Activated naive CD4-positive, alpha-beta T cell treated with anti-CD3 and anti-CD28 coated beads, Interleukin-2, amount 50 U/mL, for 24 hours (primary cell): Measurements from ENCODE around the gene GOLGA6L2.
"Not testable (repeated sequence)": the region's sequence is repeated elsewhere in the genome, so short reads cannot be mapped to it uniquely, and the experiment has no call there.

ENCODE experiments used
- H3K27ac Mint-ChIP-seq: one replicate; pipeline ENCODE4 v1.8.0; 2021; ENCODE audit warnings: mild to moderate bottlenecking, mixed read lengths
- H3K27me3 Mint-ChIP-seq: one replicate; pipeline ENCODE4 v1.8.0; 2021; ENCODE audit warnings: mixed read lengths
- H3K36me3 Mint-ChIP-seq: one replicate; pipeline ENCODE4 v1.8.0; 2021; ENCODE audit warnings: mixed read lengths
- H3K4me1 Mint-ChIP-seq: one replicate; pipeline ENCODE4 v1.8.0; 2021; ENCODE audit warnings: mixed read lengths
- H3K4me3 Mint-ChIP-seq: one replicate; pipeline ENCODE4 v1.8.0; 2021; ENCODE audit warnings: mild to moderate bottlenecking, mixed read lengths
- H3K9me3 Mint-ChIP-seq: one replicate; pipeline ENCODE4 v1.8.0; 2021; ENCODE audit warnings: mixed read lengths

Gene GOLGA6L2

DNA sequence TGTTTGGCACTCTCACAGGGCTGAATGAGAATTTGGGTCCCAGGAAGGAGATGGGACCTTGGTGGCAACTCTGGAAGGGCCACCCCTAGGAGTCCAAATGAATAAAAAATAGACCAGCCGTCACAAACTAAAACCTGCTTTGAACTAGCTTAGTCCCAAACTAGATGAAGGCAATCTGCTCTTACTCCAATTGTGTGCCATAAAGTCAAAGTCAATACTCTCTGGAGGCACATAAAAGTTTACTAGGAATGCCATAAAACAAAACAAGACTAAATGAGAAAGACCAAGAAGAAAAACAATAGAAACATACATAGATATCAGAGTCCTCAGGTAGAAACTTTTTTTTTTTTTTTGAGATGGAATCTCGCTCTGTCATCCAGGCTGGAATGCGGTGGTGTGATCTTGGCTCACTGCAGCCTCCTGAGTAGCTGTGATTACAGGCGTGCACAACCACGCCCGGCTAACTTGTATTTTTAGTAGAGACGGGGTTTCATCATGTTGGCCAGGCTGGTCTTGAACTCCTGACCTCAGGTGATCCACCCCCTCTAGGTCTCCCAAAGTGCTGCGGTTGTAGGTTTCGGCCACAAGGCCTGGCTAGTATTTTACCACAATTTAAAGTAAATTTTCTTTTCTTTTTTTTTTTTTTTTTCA, 8.1 kb downstream of the GOLGA6L2 start:
- Mint-ChIP-seq H3K27me3 (peaks cover 7% of the 10 kb centered on the region), H3K36me3 (no peaks in the 10 kb centered on the region), H3K4me1 (no peaks in the 10 kb centered on the region), H3K27ac (no peak overlapping the region), H3K4me3 (no peak overlapping the region), H3K9me3 (no peaks in the 10 kb centered on the region)

- Mint-ChIP-seq H3K4me3 (no peak overlapping the region), H3K9me3 (no peaks in the 10 kb centered on the region), H3K27me3 (peaks cover 6% of the 10 kb centered on the region), H3K4me1 (no peaks in the 10 kb centered on the region), H3K27ac (no peak overlapping the region), H3K36me3 (no peaks in the 10 kb centered on the region)
These were observed 9.4 kb downstream of the GOLGA6L2 start for GRCh38 chr15:23437673-23438072.

DNA sequence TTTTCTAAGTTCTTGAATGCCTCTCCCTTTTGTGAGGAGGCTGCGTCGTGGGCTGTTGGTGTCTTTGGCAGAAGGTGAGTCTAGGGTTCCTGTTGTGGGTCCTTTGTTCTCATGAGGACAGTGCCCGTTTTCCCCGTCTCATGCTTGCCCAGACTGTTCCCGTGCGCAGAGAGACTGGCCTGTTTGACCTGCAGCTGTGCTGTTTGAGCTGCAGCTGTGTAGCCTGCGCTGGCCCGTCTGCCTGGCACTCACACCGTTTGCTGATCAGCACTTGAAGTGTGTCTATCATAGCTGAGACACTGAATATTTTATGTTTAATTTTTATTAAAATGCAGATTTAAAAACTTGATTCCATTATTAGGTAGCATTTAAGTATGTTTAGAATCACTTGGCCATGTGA, 9.9 kb downstream of the GOLGA6L2 start:
- Mint-ChIP-seq H3K4me1 (no peaks in the 10 kb centered on the region), H3K36me3 (no peaks in the 10 kb centered on the region), H3K9me3 (no peaks in the 10 kb centered on the region), H3K27me3 (peaks cover 3% of the 10 kb centered on the region), H3K4me3 (no peak overlapping the region), H3K27ac (no peak overlapping the region)

- Mint-ChIP-seq H3K9me3 (no peaks in the 10 kb centered on the region), H3K36me3 (no peaks in the 10 kb centered on the region), H3K4me3 (no peak overlapping the region), H3K27me3 (peaks cover 3% of the 10 kb centered on the region), H3K27ac (no peak overlapping the region), H3K4me1 (no peaks in the 10 kb centered on the region)
These were observed 10.6 kb downstream of the GOLGA6L2 start for GRCh38 chr15:23436421-23436820.

DNA sequence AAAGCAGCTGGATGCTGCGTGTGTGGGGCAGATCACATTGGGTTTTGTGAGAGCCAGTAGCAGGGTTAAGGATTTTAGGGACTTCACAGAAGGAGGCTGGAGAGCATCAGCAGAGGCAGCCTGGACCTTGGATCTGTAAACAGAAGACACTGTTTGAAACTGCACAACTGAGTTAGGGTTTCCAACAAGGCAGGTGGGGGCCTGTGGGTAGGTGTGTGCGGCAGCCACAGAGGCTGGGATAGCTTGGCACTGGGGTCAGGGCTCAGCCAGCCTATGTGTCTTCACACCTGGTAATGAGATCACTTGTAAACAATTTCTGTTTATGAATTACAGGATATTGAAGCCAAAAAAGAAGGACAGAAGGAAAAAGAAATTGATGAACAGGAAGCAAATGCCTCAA, 12.3 kb downstream of the GOLGA6L2 start:
- H3K4me1 Mint-ChIP-seq, H3K27me3 Mint-ChIP-seq, H3K27ac Mint-ChIP-seq, H3K9me3 Mint-ChIP-seq, H3K36me3 Mint-ChIP-seq, H3K4me3 Mint-ChIP-seq: not testable (repeated sequence)

DNA sequence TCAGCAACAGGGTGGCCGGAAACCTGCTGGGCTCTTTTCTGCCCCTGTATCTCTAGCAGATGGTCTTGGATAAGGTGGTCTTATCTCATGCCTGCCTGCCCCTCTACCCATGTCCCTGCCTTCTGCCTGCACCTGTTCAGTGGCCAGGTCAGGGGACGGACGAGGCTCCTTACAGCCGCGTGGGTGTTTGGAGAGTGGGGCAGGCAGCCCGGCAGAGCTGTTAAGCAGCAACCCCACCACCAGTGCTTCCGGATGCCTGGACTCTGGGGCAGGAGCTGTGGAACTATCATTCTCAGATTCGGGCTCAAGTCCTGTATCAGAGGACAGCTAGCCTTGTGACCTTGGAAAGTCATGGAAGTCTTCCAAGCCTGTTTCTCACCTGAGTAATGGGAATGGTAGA, 21.7 kb downstream of the GOLGA6L2 start:
- H3K27me3 Mint-ChIP-seq, H3K4me1 Mint-ChIP-seq, H3K9me3 Mint-ChIP-seq, H3K27ac Mint-ChIP-seq, H3K36me3 Mint-ChIP-seq, H3K4me3 Mint-ChIP-seq: not testable (repeated sequence)

- H3K4me3 Mint-ChIP-seq, result no peak overlapping the region
- H3K27ac Mint-ChIP-seq, result no peak overlapping the region
- H3K4me1 Mint-ChIP-seq, result no peaks in the 10 kb centered on the region
- H3K9me3 Mint-ChIP-seq, result no peaks in the 10 kb centered on the region
- no peaks in the 10 kb centered on the region for H3K36me3 Mint-ChIP-seq
- no peaks in the 10 kb centered on the region for H3K27me3 Mint-ChIP-seq
These were observed 22.7 kb downstream of the GOLGA6L2 start for GRCh38 chr15:23424111-23424904.

DNA sequence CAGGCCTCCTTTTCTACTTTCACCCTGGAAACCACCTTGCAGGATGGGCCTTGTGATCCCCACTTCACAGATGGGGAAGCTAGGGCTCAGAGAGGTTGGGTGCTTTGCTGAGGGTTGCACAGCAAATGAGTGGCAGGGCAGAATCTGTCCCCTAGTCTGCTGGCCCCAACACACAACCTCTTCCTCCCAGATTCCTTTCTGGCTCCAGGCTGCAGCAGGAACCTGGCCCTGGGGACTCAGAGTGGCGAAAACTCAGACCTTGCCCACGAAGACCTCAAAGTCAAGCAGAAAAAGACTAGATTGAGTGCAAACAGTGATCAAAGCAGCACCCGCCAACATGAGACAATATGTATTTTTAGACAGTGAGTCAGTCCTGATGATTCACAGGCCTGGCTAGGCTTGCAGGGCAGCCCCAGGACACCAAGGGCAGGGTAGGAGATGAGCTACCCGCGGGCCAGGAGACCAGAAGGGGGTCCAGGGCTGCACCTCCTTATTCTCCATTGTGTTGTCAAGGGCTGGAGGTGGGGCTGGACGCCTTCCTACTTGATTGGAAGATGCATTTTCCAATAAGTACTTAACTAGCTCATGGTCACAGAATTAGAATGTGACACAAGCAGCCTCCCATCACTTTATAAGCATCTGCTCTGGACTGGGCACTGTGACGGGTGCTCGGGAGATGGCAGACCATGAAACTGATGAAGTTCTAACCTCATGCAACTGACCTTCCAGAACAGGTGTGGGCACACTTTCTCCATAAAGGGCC, 23.9 kb downstream of the GOLGA6L2 start:
- Mint-ChIP-seq H3K9me3 (no peaks in the 10 kb centered on the region), H3K27ac (no peak overlapping the region), H3K27me3 (no peaks in the 10 kb centered on the region), H3K36me3 (no peaks in the 10 kb centered on the region), H3K4me3 (no peak overlapping the region), H3K4me1 (no peaks in the 10 kb centered on the region)

- no peaks in the 10 kb centered on the region for H3K27me3 Mint-ChIP-seq
- H3K9me3 Mint-ChIP-seq, result no peaks in the 10 kb centered on the region
- no peak overlapping the region for H3K27ac Mint-ChIP-seq
- no peak overlapping the region for H3K4me3 Mint-ChIP-seq
- no peaks in the 10 kb centered on the region for H3K36me3 Mint-ChIP-seq
- H3K4me1 Mint-ChIP-seq, result no peaks in the 10 kb centered on the region
These were observed 24.7 kb downstream of the GOLGA6L2 start for GRCh38 chr15:23422099-23422945.

DNA sequence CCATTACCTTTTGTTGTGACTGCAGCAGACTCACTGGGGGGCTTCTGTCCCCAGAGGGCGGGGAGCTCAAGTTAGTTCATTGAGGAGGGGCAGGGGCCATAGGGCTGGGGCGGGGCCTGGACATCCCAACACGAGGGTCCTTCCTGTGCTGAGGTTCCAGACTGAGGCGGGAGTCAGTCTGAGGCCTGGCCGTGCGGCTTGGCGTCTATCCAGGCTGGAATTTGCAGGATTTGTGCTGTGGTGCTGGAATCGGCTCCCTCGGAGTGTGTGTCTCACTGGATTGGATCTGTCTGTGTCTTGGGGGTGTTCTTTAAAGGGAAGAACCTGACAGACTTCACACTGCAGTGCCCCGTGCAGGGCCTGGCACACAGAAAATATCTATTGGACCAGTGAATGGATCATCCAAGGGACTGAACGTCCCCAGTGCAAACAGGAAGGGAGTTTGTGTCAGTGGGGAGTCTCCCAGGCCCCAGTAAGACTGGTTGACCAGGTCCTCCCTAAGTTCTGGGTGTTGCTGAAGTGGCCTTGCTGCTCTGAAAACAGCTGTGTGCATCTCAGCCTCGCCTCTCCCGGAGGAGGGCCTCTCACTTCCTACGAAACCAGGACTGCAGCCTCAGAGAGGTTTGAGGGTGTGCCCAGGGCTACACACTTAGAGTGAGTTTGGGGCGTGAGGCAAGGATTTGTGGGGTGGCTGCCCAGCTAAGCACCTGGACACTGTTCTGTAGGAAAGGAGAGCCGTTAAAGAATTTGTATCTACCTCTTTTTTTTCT, 26.1 kb downstream of the GOLGA6L2 start:
- H3K4me1 Mint-ChIP-seq, result no peaks in the 10 kb centered on the region
- H3K27ac Mint-ChIP-seq, result no peak overlapping the region
- no peak overlapping the region for H3K4me3 Mint-ChIP-seq
- no peaks in the 10 kb centered on the region for H3K36me3 Mint-ChIP-seq
- no peaks in the 10 kb centered on the region for H3K9me3 Mint-ChIP-seq
- H3K27me3 Mint-ChIP-seq, result no peaks in the 10 kb centered on the region

DNA sequence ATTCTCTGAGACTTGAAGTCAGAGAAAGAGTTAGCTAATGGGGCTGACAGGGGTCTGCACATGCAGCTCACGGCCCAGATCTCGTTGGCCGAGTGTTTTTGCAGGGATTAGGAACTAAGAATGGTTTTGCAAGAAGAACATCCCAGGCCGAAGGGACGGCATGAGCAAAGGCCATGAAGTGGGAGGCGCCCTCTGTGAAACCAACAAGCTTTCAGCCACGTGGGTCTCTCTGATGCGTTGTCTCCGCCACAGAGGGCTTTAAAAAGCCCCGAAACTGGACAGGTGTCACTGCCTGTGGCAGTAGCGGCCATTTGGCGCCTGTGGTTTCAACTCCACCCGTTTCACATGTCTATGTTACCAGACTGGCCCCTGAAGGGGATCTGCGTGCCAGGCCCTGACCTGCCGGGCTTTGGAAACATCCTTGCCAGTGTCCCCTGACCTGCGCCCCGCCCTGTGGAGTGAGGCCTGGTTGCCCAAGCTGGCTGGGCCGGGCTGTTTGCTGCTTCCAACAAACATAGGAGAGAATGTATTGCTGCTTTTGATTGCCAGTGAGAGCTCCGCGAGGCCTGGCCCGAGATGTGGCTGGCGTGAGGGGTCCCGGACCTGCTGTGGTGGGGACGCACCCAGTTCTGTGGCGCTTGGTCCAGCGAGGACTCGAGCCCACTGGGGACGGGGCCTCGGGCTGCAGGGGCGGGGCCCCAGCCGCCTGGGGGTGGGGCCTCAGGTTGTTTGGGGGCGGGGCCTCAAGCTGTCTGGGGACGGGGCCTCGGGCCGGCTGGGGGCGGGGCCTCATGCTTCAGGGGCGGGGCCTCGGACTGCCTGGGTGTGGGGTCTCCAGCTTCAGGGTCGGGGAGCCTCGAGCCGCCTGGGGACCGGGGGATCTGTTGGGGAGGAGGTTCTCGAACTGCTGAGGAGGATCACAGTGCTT, 30.4 kb downstream of the GOLGA6L2 start:
- no peaks in the 10 kb centered on the region for H3K27me3 Mint-ChIP-seq
- no peak overlapping the region for H3K27ac Mint-ChIP-seq
- H3K4me3 Mint-ChIP-seq, result no peak overlapping the region
- no peaks in the 10 kb centered on the region for H3K9me3 Mint-ChIP-seq
- no peaks in the 10 kb centered on the region for H3K4me1 Mint-ChIP-seq
- no peaks in the 10 kb centered on the region for H3K36me3 Mint-ChIP-seq

DNA sequence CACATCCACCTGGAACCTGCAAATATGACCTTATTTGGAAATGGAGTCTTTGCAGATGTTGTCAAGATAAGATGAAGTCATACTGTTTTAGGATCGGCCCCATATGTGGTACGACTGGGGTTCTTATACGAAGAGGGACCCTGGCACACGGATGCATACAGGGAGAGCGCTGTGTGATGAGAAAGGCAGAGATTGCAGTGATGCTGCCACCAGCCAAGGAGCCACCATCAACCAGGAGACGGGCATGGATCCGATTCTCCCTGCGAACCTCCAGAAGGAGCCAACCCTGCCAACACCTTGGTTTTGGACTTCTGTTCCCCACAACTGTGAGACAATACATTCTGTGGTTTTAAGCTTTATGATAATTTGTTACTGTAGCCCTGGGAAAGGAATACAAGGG, 31.2 kb downstream of the GOLGA6L2 start:
- H3K9me3 Mint-ChIP-seq, H3K27me3 Mint-ChIP-seq, H3K27ac Mint-ChIP-seq, H3K4me3 Mint-ChIP-seq, H3K36me3 Mint-ChIP-seq, H3K4me1 Mint-ChIP-seq: not testable (repeated sequence)

DNA sequence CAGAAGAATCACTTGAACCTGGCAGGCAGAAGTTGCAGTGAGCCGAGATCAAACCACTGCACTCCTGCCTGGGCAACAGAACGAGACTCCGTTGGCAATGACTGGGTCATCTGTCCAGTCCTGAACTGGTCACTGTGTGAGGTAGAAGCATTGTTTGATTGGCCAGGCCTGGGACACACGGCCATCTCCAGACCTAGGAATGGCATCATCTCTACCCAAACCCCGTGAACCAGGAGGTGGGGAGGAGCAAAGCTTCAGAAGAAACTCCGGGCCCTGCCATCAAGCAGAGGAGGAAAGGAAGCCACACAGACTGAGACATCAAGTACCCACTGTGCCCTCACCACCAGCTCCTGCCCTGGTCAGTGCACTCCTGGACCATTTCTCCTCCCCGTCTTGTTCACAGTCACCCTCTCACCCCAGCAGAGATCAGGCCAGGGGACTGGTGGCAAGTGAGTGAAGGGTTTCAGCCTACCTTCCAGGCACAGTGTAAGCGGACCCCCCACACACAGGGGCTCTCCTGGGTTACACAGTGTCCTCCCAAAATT, 31.6 kb downstream of the GOLGA6L2 start:
- no peaks in the 10 kb centered on the region for H3K36me3 Mint-ChIP-seq
- H3K27me3 Mint-ChIP-seq, result no peaks in the 10 kb centered on the region
- H3K4me3 Mint-ChIP-seq, result no peak overlapping the region
- H3K4me1 Mint-ChIP-seq, result no peaks in the 10 kb centered on the region
- H3K27ac Mint-ChIP-seq, result no peak overlapping the region
- H3K9me3 Mint-ChIP-seq, result no peaks in the 10 kb centered on the region
